Activated naive CD4-positive, alpha-beta T cell treated with anti-CD3 and anti-CD28 coated beads, Interleukin-2, amount 10 ng/mL, durations not matched to agents 7 days and 5 days (primary cell): ENCODE results near the gene STAT4.

Source experiments
- CTCF ChIA-PET: fragments of 350-600 bp; sonication (Branson Sonifier 250); formaldehyde crosslinking; loops from one replicate; lab custom pipeline; 2021; ENCODE audit warnings: antibody characterized with exemption; lab: Charles Lee
- DNase-seq: peaks from one replicate; pipeline ENCODE4 v3.0.0-alpha.2; 2020
- H3K27ac Mint-ChIP-seq: one replicate; pipeline ENCODE4 v1.8.0; 2021; ENCODE audit warnings: mild to moderate bottlenecking, moderate library complexity, mixed read lengths
- H3K27me3 Mint-ChIP-seq: one replicate; pipeline ENCODE4 v1.8.0; 2021; ENCODE audit warnings: mild to moderate bottlenecking, mixed read lengths
- H3K36me3 Mint-ChIP-seq: one replicate; pipeline ENCODE4 v1.8.0; 2021; ENCODE audit warnings: mixed read lengths
- H3K4me1 Mint-ChIP-seq: one replicate; pipeline ENCODE4 v1.8.0; 2021; ENCODE audit warnings: mixed read lengths
- H3K4me3 Mint-ChIP-seq: one replicate; pipeline ENCODE4 v1.8.0; 2021; ENCODE audit warnings: mild to moderate bottlenecking, moderate library complexity, mixed read lengths
- H3K9me3 Mint-ChIP-seq: one replicate; pipeline ENCODE4 v1.8.0; 2021; ENCODE audit warnings: mixed read lengths

The STAT4 gene

DNA sequence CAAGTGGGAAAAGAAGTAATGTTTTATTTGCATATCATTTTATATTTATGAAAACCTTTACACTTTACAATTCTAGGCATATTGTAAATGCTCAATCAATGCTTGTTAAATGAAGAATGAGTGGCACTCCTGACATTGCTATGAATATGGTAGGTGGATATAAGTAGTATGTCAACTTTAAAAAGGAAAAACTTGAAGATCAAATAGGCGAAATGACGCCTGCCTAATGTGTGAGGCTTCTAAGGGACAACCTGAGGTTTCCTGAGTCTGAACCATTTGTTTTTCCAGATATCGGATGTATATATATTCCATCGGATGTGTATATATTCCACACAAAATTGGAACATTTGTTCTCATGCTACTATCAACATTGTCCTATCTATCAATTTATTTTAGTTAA, 1.4 kb downstream of the STAT4 start:
- peaks cover 63% of the 10 kb centered on the region for H3K4me1 Mint-ChIP-seq
- no peaks in the 10 kb centered on the region for H3K9me3 Mint-ChIP-seq
- H3K36me3 Mint-ChIP-seq: peaks cover 32% of the 10 kb centered on the region
- no peaks in the 10 kb centered on the region for H3K27me3 Mint-ChIP-seq
- CTCF ChIA-PET: interaction anchor here (1.2 to 23.2 kb wide), 3 partner anchors 34 to 94 kb away, joined by 4 to 689 read pairs (median 5); no protein-coding TSS in a partner anchor
- DNase-seq: no peak
- H3K4me3 Mint-ChIP-seq: peak overlapping the region; percentile 91
- H3K27ac Mint-ChIP-seq: peak overlapping the region; percentile 97

DNA sequence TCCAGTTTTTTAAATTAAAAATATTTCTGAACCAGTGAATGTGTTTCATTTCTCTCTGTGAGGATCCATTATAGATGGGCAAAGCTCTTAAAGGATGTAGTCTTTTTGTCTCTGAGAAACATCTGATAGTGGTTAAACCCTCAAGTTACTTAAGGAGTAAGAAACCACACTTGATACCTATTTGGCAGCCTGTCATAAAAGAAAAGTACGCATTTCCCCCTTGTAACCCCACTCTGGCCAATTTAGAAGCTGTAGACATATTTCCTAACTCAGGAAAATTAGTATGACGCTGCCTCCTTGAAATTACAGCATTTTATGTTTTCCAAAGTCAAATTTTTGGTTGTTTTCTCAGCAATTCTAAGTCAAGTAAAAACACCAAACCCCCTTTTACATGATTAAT, 2.0 kb downstream of the STAT4 start:
- Mint-ChIP-seq H3K9me3 (no peaks in the 10 kb centered on the region), H3K27ac (peak overlapping the region; percentile 97), H3K4me3 (peak overlapping the region; percentile 91), H3K27me3 (no peaks in the 10 kb centered on the region), H3K36me3 (peaks cover 38% of the 10 kb centered on the region), H3K4me1 (peaks cover 67% of the 10 kb centered on the region)
- CTCF ChIA-PET: interaction anchor here (0.6 to 23.2 kb wide), 4 partner anchors 32 to 93 kb away, joined by 3 to 689 read pairs (median 4); no protein-coding TSS in a partner anchor
- DNase-seq: peak; percentile 22

DNA sequence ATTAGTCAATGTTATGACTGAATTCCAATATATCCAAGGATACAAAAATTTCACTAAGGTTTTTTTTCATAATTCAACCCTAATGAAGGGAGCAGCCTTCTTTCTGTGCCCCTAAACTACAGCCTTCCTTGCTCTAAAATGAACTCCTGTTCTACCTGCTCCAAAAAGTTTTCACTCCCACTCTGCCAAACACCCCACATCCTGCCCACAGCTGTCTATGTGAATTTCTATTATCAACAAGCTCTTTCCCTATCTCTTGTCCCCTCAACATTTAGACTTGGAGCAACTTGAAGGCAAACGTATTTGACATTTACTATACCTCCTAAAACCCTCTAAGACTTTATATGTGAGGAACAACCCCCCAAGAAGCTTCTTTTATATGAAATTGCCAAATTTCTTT, 2.5 kb downstream of the STAT4 start:
- Mint-ChIP-seq H3K4me3 (peak overlapping the region; percentile 91), H3K9me3 (no peaks in the 10 kb centered on the region), H3K36me3 (peaks cover 42% of the 10 kb centered on the region), H3K27me3 (no peaks in the 10 kb centered on the region), H3K4me1 (peaks cover 68% of the 10 kb centered on the region), H3K27ac (peak overlapping the region; percentile 97)
- CTCF ChIA-PET: interaction anchor here (0.6 to 23.2 kb wide), 4 partner anchors 32 to 92 kb away, joined by 3 to 689 read pairs (median 4); no protein-coding TSS in a partner anchor
- DNase-seq: peak; percentile 24

DNA sequence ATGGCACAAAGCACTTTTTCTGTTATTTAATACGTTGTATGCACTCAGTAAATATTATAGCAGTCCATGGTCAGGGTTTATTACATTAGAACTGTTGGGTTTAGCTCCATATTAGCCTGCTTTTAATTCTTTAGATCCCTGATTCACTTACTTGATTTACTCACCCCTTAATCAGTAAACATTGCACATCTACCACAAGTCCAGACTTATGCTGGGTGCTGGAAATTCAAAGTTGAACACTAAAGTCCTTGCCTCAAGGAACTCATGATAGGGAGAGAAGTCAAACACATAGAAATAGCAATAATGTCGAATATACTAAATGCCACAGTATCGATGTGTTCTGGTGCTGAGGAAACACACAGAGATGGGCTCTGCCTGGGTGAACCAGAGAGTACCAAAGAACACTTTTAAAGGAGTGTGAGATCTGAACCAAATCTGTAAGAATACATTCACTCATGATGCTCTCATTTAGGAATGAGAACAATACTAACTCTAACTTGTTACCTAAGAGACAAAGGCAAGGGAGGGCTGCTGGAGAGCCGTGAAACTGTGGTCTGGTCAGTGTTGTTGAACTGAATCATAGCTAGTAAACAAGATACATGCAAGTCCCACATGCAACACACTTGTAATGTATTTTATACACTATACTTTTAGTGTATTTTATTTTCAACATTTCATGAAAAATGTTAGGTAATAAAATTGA, 4.9 kb downstream of the STAT4 start:
- CTCF ChIA-PET: interaction anchor here (0.6 to 4.1 kb wide), 2 partner anchors 9 to 94 kb away, joined by 4 to 18 read pairs; no protein-coding TSS in a partner anchor
- no peak overlapping the region for H3K27ac Mint-ChIP-seq
- no peak overlapping the region for H3K4me3 Mint-ChIP-seq
- peaks cover 60% of the 10 kb centered on the region for H3K4me1 Mint-ChIP-seq
- no peaks in the 10 kb centered on the region for H3K9me3 Mint-ChIP-seq
- no peak for DNase-seq
- H3K27me3 Mint-ChIP-seq: no peaks in the 10 kb centered on the region
- peaks cover 55% of the 10 kb centered on the region for H3K36me3 Mint-ChIP-seq

DNA sequence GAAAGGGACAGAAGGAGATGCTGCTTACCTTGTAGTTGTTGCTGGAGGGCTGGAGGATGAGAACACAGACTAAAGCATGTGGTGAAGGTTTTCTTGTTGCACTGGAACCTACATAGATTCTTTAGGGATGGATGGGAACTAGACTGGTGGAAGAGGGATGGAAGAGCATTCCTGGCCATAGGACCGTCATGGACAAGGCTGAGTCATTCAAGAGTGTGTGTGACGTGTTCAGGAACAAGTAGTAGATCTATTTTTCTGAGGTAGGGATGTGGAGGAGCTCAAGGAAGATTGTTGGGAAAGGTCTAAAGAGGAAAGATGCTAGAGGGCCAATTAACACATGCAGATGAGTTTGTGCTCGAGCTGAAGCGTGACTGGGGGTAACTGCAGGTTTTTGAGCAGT, 6.6 kb downstream of the STAT4 start:
- no peak for DNase-seq
- no peak overlapping the region for H3K27ac Mint-ChIP-seq
- peaks cover 76% of the 10 kb centered on the region for H3K4me1 Mint-ChIP-seq
- H3K36me3 Mint-ChIP-seq: peaks cover 72% of the 10 kb centered on the region
- no peaks in the 10 kb centered on the region for H3K9me3 Mint-ChIP-seq
- H3K4me3 Mint-ChIP-seq: no peak overlapping the region
- CTCF ChIA-PET: interaction anchor here (0.6 to 4.1 kb wide), 3 partner anchors 11 to 92 kb away, joined by 3 to 18 read pairs (median 3); no protein-coding TSS in a partner anchor
- no peaks in the 10 kb centered on the region for H3K27me3 Mint-ChIP-seq

DNA sequence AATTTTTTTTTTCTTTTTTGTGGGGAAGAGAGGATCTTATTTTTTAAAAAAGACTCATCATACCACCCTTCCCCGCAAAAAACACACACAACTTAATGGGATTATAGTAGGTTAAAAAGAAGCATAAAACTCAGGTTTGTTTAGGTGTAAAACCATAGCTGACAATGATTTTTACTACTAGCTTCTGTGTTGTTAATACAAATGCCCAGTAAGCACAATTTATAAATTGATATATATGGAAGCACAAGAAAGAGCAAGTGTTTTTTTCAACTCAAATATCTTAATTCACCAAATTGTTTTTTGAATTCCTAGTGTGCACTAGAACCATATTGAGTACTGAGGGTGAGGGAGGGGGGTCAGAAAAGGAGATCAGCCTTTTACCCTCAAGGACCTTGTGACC, 7.0 kb downstream of the STAT4 start:
- no peaks in the 10 kb centered on the region for H3K9me3 Mint-ChIP-seq
- no peak overlapping the region for H3K4me3 Mint-ChIP-seq
- no peak overlapping the region for H3K27ac Mint-ChIP-seq
- no peak for DNase-seq
- no peaks in the 10 kb centered on the region for H3K27me3 Mint-ChIP-seq
- CTCF ChIA-PET: interaction anchor here (0.6 to 4.1 kb wide), 2 partner anchors 15 to 92 kb away, joined by 3 to 18 read pairs; no protein-coding TSS in a partner anchor
- peaks cover 77% of the 10 kb centered on the region for H3K4me1 Mint-ChIP-seq
- H3K36me3 Mint-ChIP-seq: peaks cover 76% of the 10 kb centered on the region

DNA sequence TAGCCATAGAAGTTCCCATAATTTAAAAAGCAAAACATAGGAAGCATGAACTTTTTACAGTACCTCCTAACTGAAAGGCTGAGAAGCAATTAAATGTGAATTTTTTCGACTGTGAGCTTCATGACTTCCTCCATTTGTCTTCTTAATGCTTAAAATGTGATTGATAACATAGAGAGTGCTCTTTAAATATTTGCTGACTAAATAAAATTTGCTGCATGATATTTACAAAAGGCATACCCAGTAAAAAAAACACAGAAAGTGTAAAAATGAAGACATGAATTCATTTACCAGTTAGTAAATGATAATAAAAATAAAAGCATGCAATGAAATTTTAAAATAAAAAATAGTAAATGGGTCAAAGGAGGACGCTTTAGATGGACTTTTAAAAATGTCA, 21.9 kb downstream of the STAT4 start:
- H3K4me3 Mint-ChIP-seq: no peak overlapping the region
- CTCF ChIA-PET: interaction anchor here (1.8 to 2.3 kb wide), 2 partner anchors 14 to 21 kb away, joined by 5 to 6 read pairs; partner anchors contain the start of gene STAT4
- no peak for DNase-seq
- no peak overlapping the region for H3K27ac Mint-ChIP-seq
- peaks cover 54% of the 10 kb centered on the region for H3K4me1 Mint-ChIP-seq
- H3K36me3 Mint-ChIP-seq: peaks cover 60% of the 10 kb centered on the region
- H3K27me3 Mint-ChIP-seq: no peaks in the 10 kb centered on the region
- no peaks in the 10 kb centered on the region for H3K9me3 Mint-ChIP-seq

DNA sequence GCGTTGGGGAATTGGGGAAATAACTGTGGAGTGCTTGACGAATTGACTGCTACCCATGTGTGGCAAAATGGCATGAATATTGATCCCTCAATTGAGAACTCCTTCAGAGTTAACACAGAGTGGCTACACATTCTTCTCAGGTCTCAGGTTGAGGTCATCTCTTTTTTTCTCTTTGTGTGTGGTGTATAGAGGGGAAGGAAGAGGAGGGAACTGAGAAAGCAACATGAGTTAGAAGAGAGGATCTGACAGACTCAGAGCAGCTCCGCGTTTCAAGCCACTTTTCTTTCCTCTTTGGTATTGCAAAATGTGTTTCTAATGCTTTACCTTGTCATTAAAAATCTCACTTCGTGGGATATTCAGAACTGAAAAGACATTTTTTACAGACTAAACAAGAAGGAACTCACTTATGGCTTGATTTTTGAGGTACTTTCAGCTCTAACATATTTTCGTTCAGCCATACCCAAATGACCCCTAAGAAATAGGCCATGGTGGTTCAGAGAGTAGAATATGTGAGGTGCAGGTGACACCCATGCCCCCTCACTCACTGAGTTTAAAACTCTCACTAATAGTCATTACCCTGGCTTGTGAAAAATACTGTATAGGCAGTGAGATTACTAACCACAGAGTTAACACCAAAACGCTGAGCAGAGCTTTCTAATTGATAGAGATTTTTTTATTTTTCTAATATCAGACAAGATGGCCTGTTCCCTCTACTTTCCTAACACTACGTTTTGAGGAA, 22.5 kb downstream of the STAT4 start:
- DNase-seq: no peak
- Mint-ChIP-seq H3K4me1 (peaks cover 57% of the 10 kb centered on the region), H3K27ac (peak overlapping the region; percentile 83), H3K4me3 (peak overlapping the region; percentile 40), H3K27me3 (no peaks in the 10 kb centered on the region), H3K9me3 (no peaks in the 10 kb centered on the region), H3K36me3 (peaks cover 66% of the 10 kb centered on the region)
- CTCF ChIA-PET: interaction anchor here (1.8 to 2.3 kb wide), 2 partner anchors 14 to 22 kb away, joined by 5 to 6 read pairs; partner anchors contain the start of gene STAT4

DNA sequence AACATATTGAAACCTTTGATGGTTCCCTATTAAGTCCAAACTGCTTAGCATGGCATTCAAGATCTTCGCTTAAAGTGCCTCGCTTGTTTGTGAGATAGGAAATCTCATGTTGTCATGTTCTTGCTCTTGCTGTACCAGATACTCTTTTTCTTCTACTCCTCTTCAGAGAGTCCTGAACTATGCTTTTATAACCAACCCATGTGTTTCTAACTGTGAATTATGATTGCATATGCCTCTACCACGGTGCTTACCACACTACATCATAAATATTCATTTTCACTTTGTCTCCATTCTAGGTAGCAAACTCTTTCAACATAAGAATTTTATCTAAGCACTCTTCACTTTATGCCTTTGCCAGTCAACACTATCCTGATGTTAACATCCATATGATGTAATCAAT, 23.6 kb downstream of the STAT4 start:
- Mint-ChIP-seq H3K4me3 (no peak overlapping the region), H3K36me3 (peaks cover 71% of the 10 kb centered on the region), H3K9me3 (no peaks in the 10 kb centered on the region), H3K27me3 (no peaks in the 10 kb centered on the region), H3K27ac (peak overlapping the region; percentile 58), H3K4me1 (peaks cover 66% of the 10 kb centered on the region)
- CTCF ChIA-PET: interaction anchor here (0.8 to 1.8 kb wide), 2 partner anchors 11 to 23 kb away, joined by 4 to 6 read pairs; partner anchors contain the start of gene STAT4
- no peak for DNase-seq

DNA sequence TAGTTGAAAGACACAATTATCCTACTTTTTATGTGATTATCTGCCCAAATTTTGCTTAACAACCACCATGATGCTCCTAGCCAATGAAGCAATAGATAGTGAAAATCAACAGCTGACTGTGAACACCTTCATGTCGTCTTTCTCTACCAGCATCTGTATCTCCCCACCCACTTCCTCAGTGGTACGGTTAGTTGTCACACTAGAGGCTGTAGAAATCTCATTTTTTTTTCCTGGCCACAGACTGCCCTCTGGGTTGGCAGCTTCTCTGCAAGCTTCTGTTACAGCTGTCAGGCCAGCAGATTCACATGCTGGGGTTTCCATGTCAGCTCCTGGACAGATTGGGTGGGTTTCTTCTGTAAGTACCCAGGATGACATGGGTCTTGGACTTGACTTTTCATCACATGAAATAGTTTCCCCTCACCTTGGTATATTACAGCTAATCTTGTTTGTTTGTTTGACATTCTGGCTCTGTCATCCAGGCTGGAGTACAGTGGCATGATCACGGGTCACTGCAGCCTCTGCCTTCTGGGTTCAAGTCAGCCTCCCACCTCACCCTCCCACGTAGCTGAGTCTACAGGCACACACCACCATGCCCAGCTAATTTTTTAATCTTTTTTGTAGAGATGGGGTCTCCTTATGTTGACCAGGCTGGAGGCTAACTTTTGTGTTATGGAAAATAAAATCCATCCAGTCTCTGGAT, 24.3 kb downstream of the STAT4 start:
- no peaks in the 10 kb centered on the region for H3K27me3 Mint-ChIP-seq
- peak overlapping the region; percentile 85 for H3K27ac Mint-ChIP-seq
- no peaks in the 10 kb centered on the region for H3K9me3 Mint-ChIP-seq
- CTCF ChIA-PET: interaction anchor here (0.8 to 1.2 kb wide), 6 partner anchors 11 to 72 kb away, joined by 3 to 4 read pairs (median 3); no protein-coding TSS in a partner anchor
- H3K4me1 Mint-ChIP-seq: peaks cover 63% of the 10 kb centered on the region
- peak; percentile 31 for DNase-seq
- H3K36me3 Mint-ChIP-seq: peaks cover 71% of the 10 kb centered on the region
- H3K4me3 Mint-ChIP-seq: no peak overlapping the region

DNA sequence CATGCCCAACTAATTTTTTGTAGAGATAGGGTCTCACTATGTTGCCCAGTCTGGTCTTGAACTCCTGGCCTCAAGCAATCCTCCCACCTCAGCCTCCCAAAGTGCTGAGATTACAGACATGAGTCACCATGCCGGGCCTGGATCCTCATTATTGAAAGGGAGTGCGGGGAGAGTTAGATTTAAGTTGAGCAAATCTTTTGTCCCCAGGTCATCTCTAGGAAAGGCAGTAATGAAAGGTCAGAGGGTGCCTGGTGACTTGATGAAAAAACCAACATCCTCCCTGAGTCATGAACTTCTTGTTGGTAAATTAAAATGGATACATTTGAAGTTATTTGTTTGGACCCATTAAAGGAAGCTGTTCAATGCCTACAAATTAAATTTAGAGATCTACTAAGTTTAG, 25.1 kb downstream of the STAT4 start:
- H3K9me3 Mint-ChIP-seq: no peaks in the 10 kb centered on the region
- no peaks in the 10 kb centered on the region for H3K27me3 Mint-ChIP-seq
- peaks cover 73% of the 10 kb centered on the region for H3K36me3 Mint-ChIP-seq
- CTCF ChIA-PET: interaction anchor here (1.0 to 1.2 kb wide), 3 partner anchors 15 to 71 kb away, joined by 3 read pairs; no protein-coding TSS in a partner anchor
- DNase-seq: no peak
- H3K4me1 Mint-ChIP-seq: peaks cover 62% of the 10 kb centered on the region
- no peak overlapping the region for H3K4me3 Mint-ChIP-seq
- peak overlapping the region; percentile 42 for H3K27ac Mint-ChIP-seq

DNA sequence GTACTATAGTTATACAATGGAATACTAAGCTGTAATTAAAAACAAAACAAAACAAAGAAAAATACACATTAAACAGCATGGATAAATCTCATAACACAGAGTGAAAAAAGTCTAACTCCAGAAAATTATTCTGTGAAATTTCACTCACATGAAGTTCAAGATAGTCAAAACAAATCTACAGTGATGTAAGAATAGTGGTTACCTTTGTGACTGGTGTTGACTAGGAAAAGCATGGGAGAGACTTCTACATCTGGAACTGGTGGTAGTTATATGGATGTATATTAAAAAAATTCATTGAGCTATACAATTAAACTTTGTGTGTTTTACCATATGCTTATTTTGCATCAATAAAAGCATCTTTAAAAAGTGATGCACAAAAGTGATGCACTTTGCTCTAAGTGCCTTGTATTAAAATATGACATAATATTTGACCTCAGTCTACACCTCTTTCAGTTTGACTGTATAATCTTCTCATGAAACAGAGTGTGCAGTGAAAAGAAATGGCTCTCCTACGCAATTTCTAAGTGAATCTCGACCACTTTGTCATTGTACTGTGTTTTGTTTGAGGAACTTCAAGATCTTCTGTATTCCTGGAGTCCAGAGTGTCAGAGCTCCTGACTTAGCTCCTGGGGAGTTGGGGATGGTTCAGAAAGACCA, 28.0 kb downstream of the STAT4 start:
- Mint-ChIP-seq H3K27me3 (no peaks in the 10 kb centered on the region), H3K36me3 (peaks cover 81% of the 10 kb centered on the region), H3K9me3 (peaks cover 2% of the 10 kb centered on the region), H3K4me1 (peaks cover 45% of the 10 kb centered on the region), H3K4me3 (no peak overlapping the region), H3K27ac (no peak overlapping the region)
- CTCF ChIA-PET: interaction anchor here (1.4 kb wide), 1 partner anchor 71 kb away, joined by 5 read pairs; no protein-coding TSS in a partner anchor
- no peak for DNase-seq

DNA sequence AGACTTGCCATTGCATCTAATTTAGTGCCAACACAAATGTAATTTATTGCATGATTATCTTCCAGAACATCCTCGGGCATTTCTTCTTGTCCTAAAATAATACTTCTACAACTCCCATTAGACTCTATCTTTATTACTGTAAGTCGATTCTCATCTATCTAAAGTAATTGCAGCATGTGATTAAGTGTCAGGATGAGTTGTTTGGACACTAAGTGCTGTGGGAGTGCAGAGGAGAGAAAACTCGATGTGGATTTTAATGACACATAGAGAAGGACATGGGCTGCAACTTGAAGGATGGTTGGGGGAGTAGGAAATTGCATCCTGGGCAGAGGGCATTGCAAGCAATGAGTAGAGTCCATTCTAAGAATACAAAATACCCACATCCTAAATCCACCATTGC, 33.5 kb downstream of the STAT4 start:
- H3K27ac Mint-ChIP-seq: no peak overlapping the region
- no peak overlapping the region for H3K4me3 Mint-ChIP-seq
- no peak for DNase-seq
- H3K36me3 Mint-ChIP-seq: peaks cover 83% of the 10 kb centered on the region
- no peaks in the 10 kb centered on the region for H3K27me3 Mint-ChIP-seq
- peaks cover 52% of the 10 kb centered on the region for H3K4me1 Mint-ChIP-seq
- CTCF ChIA-PET: interaction anchor here (1.2 kb wide), 1 partner anchor 31 kb away, joined by 3 read pairs; no protein-coding TSS in a partner anchor
- H3K9me3 Mint-ChIP-seq: peaks cover 2% of the 10 kb centered on the region
